Measurements from ENCODE around the gene GMPPA.

Gene GMPPA

DNA sequence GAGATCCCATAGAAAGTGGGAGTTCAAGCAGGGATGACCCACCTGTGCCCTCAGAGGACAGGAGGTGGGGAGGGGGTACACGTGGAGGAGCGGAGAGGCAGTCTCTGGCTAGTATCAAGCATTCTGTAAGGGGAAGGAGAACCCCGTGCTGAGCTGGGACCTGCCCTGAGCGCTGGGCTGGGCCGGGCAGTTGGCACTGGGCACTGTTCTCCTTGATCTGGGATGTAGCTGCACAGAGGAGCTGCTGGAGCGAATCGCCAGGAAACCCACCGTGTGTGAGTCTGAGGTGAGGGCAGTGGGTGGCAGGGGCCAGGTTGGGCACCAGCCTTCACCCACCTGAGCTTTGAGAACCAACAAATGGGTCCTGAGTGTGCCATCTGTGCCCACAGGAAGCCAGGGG, 19.8 kb upstream of the GMPPA start:
- Histone ChIP-seq H3K27ac (no peak overlapping the region), H3K36me3 (no peaks in the 10 kb centered on the region; the same call in 1 of the 2 replicates), H3K4me3 (ENCODE audit: low read depth, low read length) (no peak overlapping the region), H3K27me3 (ENCODE audit: insufficient read depth, low read depth, severe bottlenecking) (no peaks in the 10 kb centered on the region), H3K9me3 (ENCODE audit: severe bottlenecking) (no peaks in the 10 kb centered on the region)
- TF ChIP-seq, protein P1, sequence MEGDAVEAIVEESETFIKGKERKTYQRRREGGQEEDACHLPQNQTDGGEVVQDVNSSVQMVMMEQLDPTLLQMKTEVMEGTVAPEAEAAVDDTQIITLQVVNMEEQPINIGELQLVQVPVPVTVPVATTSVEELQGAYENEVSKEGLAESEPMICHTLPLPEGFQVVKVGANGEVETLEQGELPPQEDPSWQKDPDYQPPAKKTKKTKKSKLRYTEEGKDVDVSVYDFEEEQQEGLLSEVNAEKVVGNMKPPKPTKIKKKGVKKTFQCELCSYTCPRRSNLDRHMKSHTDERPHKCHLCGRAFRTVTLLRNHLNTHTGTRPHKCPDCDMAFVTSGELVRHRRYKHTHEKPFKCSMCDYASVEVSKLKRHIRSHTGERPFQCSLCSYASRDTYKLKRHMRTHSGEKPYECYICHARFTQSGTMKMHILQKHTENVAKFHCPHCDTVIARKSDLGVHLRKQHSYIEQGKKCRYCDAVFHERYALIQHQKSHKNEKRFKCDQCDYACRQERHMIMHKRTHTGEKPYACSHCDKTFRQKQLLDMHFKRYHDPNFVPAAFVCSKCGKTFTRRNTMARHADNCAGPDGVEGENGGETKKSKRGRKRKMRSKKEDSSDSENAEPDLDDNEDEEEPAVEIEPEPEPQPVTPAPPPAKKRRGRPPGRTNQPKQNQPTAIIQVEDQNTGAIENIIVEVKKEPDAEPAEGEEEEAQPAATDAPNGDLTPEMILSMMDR (IDR thresholded peaks at IDR 0.05; ENCODE audit: low read depth, low read length), result no peak
- no peak for DNase-seq

DNA sequence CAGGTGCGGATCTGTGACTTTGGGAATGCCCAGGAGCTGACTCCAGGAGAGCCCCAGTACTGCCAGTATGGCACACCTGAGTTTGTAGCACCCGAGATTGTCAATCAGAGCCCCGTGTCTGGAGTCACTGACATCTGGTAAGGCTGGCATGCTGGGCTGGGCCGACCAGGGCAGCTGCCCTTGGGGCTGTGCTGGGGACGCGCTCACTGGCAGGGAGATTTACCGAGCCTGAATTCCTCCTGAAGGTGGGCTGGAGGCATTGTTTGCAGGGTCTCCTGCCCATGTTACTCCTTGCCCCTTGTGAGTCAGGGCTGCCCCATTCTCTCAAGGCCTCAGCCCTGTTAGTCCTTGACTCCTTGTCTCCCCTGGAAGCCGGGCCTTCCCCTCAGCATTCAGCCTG, 18.7 kb upstream of the GMPPA start:
- Histone ChIP-seq H3K36me3 (no peaks in the 10 kb centered on the region; the same call in 1 of the 2 replicates), H3K27ac (no peak overlapping the region), H3K4me3 (ENCODE audit: low read depth, low read length) (no peak overlapping the region), H3K9me3 (ENCODE audit: severe bottlenecking) (no peaks in the 10 kb centered on the region), H3K27me3 (ENCODE audit: insufficient read depth, low read depth, severe bottlenecking) (no peaks in the 10 kb centered on the region)
- DNase-seq, result no peak
- TF ChIP-seq, protein P1 (IDR thresholded peaks at IDR 0.05; ENCODE audit: low read depth, low read length), result no peak

DNA sequence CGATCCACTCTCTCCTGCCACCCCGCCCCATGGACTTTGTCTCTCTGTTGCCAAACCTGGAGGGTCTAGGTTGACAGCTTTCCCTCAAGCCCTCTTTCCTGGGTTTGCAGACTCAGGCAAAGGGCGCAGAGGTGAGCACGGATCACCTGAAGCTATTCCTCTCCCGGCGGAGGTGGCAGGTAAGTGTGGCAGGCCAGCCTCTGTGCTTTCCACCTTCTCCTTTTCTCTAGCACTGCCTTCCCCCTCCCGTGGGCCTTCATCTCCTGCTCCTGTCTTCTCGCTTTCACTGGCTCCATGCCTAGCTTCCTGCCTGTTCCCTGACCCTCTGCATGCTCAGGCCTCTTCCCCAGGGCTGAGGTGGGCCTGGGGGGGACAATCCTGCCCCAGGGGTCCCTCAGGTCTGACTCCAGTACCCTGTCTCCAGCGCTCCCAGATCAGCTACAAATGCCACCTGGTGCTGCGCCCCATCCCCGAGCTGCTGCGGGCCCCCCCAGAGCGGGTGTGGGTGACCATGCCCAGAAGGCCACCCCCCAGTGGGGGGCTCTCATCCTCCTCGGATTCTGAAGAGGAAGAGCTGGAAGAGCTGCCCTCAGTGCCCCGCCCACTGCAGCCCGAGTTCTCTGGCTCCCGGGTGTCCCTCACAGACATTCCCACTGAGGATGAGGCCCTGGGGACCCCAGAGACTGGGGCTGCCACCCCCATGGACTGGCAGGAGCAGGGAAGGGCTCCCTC, 15.9 kb upstream of the GMPPA start:
- Histone ChIP-seq H3K27ac (no peak overlapping the region), H3K9me3 (ENCODE audit: severe bottlenecking) (no peaks in the 10 kb centered on the region), H3K36me3 (no peaks in the 10 kb centered on the region), H3K27me3 (ENCODE audit: insufficient read depth, low read depth, severe bottlenecking) (no peaks in the 10 kb centered on the region), H3K4me3 (ENCODE audit: low read depth, low read length) (no peak overlapping the region)
- TF ChIP-seq, protein P1 (IDR thresholded peaks at IDR 0.05; ENCODE audit: low read depth, low read length), result no peak
- no peak for DNase-seq

DNA sequence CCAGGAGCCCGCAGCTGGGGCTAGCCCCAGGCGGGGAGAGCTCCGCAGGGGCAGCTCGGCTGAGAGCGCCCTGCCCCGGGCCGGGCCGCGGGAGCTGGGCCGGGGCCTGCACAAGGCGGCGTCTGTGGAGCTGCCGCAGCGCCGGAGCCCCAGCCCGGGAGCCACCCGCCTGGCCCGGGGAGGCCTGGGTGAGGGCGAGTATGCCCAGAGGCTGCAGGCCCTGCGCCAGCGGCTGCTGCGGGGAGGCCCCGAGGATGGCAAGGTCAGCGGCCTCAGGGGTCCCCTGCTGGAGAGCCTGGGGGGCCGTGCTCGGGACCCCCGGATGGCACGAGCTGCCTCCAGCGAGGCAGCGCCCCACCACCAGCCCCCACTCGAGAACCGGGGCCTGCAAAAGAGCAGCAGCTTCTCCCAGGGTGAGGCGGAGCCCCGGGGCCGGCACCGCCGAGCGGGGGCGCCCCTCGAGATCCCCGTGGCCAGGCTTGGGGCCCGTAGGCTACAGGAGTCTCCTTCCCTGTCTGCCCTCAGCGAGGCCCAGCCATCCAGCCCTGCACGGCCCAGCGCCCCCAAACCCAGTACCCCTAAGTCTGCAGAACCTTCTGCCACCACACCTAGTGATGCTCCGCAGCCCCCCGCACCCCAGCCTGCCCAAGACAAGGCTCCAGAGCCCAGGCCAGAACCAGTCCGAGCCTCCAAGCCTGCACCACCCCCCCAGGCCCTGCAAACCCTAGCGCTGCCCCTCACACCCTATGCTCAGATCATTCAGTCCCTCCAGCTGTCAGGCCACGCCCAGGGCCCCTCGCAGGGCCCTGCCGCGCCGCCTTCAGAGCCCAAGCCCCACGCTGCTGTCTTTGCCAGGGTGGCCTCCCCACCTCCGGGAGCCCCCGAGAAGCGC, 15.0 kb upstream of the GMPPA start:
- TF ChIP-seq, protein P1 (IDR thresholded peaks at IDR 0.05; ENCODE audit: low read depth, low read length), result no peak
- DNase-seq, result no peak
- no peak overlapping the region for H3K4me3 ChIP-seq (ENCODE audit: low read depth, low read length)
- no peaks in the 10 kb centered on the region for H3K9me3 ChIP-seq (ENCODE audit: severe bottlenecking)
- no peak overlapping the region for H3K27ac ChIP-seq
- no peaks in the 10 kb centered on the region for H3K36me3 ChIP-seq
- H3K27me3 ChIP-seq (ENCODE audit: insufficient read depth, low read depth, severe bottlenecking), result no peaks in the 10 kb centered on the region

DNA sequence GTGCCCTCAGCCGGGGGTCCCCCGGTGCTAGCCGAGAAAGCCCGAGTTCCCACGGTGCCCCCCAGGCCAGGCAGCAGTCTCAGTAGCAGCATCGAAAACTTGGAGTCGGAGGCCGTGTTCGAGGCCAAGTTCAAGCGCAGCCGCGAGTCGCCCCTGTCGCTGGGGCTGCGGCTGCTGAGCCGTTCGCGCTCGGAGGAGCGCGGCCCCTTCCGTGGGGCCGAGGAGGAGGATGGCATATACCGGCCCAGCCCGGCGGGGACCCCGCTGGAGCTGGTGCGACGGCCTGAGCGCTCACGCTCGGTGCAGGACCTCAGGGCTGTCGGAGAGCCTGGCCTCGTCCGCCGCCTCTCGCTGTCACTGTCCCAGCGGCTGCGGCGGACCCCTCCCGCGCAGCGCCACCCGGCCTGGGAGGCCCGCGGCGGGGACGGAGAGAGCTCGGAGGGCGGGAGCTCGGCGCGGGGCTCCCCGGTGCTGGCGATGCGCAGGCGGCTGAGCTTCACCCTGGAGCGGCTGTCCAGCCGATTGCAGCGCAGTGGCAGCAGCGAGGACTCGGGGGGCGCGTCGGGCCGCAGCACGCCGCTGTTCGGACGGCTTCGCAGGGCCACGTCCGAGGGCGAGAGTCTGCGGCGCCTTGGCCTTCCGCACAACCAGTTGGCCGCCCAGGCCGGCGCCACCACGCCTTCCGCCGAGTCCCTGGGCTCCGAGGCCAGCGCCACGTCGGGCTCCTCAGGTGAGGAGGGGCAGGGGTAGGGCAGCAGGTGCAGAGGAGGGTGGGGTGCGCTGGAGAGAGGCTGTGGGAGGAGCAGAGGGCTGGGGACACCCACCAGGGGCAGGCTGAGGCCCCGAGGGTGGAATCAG, 14.1 kb upstream of the GMPPA start:
- no peaks in the 10 kb centered on the region for H3K9me3 ChIP-seq (ENCODE audit: severe bottlenecking)
- DNase-seq, result no peak
- no peak overlapping the region for H3K27ac ChIP-seq
- no peaks in the 10 kb centered on the region for H3K27me3 ChIP-seq (ENCODE audit: insufficient read depth, low read depth, severe bottlenecking)
- no peak overlapping the region for H3K4me3 ChIP-seq (ENCODE audit: low read depth, low read length)
- TF ChIP-seq, protein P1 (IDR thresholded peaks at IDR 0.05; ENCODE audit: low read depth, low read length), result no peak
- H3K36me3 ChIP-seq, result no peaks in the 10 kb centered on the region

Measured in WERI-Rb-1 (cell line).